HG03457 (cell line): ENCODE data around the gene EML1.

Experiments used
- ATAC-seq: cut with Tn5 transposase; IDR thresholded peaks from one replicate; pipeline ENCODE4 v1.9.1; 2021; ENCODE audit warnings: moderate number of reproducible peaks; ENCODE audit not compliant: unreplicated experiment

The EML1 gene

DNA sequence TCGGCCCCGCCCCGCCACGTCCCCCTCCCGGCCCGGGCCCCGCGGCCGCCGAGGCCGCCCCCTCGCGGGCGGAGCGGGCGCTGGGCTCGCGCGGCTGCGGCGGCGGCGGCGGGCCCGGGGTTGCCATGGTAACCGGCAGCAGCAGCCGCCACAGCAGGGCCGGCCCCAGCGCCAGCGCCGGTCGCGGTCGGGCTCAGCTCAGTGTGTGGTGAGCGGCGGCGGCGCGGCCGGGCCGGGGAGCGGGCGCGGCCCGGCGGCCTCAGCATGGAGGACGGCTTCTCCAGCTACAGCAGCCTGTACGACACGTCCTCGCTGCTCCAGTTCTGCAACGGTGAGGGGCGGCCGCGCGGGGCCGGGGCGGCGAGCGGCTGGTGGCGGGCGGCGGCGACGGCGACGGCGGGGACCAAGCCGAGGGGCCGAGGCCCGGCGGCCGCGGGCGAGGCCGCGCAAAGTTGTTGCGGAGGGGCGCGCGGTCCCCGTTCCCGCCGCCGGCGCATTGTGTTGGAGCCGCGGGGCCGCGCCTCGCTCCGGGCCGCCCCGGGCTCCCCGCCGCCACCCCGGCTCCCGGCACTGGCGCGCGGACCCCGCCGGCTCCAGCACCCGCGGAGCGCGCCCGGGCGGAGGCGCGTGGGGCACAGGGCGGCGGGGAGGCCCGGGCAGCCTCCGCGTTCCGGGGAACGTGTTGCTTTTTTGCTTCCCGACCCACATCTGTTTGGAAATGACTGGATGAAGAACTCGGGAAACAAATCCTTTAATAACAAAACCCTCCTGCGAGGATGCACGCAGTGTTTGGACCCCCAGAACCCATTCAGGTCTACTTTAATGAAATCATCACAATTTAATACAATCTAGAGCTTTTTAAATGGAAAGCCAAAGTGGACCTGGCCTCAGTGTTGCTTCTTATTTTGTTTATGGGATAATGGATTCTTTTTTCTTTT lies at the start of gene EML1:
Gene EML1, plus strand, starts transcription at position 201 of the 938 bp plus-strand sequence. Its CDS starts 64 bp downstream, at position 265.
- ATAC-seq, result peak; percentile 94

DNA sequence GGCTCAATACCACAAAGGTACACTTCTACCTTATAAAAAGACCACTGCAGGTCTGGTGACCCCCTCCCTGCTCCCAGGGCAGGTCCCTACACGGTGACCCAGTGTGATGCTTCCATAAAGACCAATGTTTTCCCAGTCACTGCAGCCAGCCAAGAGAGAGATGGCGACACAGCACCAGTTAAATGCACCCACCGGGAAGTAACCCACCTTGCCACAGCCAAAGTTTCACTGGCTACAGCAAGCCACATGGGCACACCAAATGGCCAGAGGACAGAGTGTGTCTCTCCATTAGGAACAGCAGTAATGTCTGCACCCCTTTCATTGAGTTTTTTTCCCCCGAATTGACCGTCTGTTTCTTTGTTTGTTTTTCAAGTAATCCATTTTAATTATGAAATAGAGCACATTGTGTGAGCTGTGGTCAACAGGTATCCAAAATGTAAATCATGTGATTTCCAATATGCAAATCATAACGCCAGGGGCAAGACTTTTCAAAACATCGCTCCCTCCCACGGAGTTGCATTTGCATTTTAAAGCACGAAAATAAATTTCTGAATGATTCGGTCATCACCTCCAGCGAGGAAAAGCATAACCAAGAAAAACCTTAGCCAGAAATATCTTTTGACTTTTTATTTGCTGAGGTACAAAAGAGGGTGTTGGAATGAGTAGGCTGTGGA lies 48.9 kb upstream of the EML1 start:
- no peak for ATAC-seq

DNA sequence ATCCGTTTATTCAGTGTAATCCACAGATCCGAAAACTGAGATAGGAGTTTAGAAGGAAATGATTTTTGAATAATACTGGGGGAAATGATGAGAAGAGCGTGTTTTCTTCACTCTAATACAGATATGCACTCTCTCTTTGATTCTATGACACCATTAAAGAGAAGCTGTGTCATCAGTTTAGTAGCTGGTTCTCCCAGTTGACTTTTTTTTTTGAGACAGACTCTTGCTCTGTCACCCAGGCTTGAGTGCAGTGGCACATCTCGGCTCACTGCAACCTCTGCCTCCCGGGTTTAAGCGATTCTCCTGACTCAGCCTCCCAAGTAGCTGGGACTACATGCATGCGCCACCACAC lies 48.4 kb upstream of the EML1 start:
- ATAC-seq, result no peak

GRCh38 chr14:99745307-99745951 lies 47.8 kb upstream of the EML1 start:
- no peak for ATAC-seq

- no peak for ATAC-seq
Observed at GRCh38 chr14:99747167-99747566, 46.0 kb upstream of the EML1 start.

DNA sequence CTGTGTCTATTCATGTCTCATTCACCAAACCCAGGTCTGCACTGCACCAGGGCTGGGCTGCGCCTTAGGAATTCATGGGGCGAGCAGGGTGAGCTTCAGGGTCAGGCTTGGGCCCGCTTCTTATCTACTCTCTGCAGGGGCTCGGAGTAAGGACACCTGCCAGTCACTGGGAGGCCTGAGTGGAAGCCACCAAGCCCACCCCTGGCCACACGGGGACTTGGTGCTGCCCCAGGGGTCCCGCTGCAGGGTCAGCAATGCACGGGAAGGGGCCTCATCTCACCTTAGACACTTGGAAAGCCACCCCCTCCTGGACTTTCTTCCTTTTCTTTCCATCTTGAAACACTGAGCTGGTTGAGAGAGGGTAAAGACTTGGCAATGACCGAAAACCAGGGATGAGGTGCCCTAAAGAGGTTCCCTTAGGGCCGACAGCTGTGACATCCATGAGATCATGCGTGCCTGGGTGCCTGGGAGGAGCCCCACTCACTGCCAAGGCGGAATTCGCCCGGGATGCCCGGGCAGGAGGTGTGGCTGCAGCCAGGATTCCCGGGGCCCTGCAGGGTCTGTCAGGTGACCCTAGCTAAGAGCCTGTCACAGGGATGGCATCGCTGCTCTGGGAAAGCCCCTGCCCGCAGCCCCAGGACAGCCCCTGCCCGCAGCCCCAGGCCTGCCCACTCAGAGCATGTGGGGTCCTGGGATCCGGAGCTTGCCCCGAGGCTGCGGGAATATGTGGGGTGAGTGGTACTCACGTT lies 45.5 kb upstream of the EML1 start:
- no peak for ATAC-seq

DNA sequence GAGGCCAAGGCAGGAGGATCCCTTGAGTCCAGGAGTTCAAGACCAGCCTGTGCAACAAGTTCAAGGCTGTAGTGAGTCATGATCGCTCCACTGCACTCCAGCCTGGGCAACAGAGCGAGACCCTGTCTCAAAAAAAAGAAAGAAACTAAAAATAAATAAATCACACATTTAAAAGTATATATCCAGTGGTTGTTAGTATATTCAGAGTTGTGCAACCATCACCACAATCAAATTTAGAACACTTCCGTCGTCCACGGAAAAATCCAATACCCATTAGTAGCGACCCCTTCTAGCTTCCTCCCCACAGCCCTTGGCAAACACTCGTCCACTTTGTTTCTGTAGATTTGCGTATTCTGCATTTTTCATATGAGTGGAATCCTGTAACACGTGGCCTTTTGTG lies 44.7 kb upstream of the EML1 start:
- no peak for ATAC-seq

DNA sequence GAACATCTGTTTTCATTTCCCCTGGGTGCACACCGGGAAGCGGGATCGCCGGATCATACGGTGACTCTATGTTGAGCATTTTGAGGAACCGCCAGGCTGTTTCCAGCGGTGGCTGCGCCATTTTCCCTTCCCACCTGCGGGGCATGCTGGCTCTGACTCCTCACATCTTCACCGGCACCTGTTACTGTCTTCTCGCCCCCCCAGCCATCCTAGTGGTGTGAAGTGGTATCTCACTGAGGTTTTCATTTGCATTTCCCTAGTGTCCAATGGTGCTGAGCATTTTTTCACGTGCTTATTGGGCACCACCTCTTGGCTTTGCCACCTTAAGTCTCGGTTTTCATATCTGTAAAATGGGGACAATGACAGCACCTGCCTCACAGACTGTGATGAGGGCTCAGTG lies 44.1 kb upstream of the EML1 start:
- ATAC-seq, result no peak

DNA sequence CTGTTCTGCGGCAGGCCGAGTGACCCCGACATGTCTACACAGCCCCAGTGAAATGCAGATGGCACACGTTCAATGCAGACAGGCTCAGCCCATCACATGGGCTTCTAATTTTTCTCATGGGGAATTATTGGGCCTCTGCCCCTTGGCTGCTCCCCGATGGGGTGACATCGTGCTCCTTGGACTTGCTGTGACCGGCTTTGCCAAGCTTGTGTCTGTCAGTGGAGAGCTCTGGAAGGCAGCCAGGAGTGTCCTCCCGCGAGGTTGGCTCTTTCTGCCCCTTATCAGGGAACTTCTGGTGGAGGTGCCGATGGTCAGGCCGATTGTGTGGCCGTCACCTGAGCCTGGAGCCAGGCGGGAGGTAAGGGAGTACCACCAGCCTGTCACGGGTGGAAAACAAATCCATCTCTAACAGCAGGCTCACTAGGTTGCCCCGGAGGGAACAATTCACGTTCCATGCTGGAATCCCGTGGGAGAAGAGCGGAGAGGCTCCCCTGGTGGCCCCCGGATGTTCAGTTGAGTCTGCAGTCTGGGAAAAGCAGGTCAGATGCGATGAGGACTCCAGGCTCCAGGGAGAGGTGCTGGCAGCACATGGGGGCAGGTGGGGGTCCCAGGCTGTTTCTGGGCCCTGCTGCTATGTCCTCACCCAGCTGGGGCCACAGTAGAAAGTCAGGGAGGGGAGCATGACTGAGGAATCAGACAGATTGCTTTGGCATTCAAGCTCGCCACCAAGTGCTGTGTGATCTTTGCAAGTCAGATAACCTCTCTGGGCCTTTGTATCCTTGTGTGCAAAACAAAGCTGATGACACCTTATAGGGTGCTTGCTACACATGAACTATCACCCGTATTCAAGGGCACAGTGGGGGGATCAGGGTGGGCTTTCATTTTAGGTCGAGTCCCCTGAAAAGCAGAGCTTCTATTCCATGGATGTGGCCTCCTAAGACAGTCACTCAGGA lies 43.2 kb upstream of the EML1 start:
- ATAC-seq, result no peak

DNA sequence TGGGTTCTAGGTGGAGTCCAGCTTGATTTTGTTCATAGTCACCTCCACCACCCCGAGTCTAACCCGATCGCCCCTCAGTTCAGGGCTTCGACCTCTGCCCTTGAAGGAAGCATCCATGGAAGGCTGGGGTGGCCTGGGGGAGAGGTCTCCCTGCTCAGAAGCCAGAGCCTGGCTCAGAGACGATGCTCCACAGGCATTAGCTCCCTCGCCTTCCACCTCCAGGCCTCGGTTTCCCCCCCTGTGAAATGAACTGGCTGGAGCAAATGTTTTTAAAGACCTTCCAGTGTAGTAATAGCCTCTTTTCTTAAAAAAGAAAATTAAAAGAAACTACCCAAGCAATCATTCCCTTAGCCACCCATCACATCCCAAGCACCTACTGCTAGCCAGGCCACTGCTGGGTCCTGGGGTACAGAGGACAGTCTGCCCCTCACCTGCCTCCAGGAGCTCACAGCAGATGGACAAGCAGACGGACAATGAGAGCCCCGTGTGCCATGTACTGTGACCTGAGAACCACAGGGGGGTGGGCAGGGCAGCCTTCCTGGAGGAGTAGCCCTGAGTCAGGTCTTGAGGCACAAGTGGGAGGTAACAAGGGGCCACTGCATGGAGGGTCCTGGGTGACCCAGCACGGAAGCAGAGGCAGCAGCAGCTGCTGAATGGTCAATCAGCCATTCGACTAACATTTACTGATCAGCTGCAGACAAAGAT lies 42.3 kb upstream of the EML1 start:
- no peak for ATAC-seq

GRCh38 chr14:99751539-99752485 lies 41.4 kb upstream of the EML1 start:
- no peak for ATAC-seq

GRCh38 chr14:99752486-99753121 lies 40.6 kb upstream of the EML1 start:
- no peak for ATAC-seq

DNA sequence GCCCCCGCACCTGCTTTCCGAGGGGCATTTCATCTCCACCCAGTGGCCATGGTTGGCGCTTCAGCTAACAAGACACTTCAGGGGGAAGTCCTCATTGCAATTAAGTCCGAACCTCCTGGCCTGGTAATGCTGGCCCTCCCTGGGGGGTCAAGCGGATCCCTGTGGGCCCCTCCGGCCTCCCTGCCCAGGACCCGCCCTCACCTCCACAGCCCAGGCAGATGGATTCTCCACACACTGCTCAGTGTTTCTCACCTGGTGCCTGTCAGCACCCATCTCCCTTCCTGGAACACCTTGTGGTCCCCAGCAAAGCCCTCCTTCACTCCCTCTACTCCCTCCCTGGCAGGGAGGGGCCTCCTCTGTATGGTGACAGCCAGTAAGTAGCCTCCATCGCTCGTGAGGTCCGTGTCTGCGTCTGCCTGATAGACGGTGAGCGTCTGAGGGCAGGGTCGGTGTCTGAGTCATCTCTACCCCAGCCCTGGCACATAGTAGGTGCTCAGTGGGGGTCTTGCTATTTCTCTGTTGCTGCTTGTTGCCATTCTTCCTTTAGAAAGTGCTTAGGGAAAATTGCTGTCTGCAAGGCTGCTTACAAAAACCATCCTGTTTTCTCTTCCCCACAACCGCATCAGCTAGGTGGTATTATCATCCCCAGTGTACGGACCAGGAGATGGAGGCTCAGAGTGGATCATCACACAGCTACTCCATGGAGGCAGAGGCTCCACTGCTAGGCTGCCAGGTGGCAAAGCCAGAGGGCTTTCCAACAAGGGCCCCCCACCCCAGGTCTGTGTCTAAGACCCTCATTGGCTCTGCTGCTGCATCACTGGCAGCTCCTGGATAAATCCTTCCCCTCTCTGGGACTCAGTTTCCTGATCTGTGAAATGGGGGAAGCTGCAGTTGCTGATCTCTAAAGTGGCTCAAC lies 39.7 kb upstream of the EML1 start:
- no peak for ATAC-seq

DNA sequence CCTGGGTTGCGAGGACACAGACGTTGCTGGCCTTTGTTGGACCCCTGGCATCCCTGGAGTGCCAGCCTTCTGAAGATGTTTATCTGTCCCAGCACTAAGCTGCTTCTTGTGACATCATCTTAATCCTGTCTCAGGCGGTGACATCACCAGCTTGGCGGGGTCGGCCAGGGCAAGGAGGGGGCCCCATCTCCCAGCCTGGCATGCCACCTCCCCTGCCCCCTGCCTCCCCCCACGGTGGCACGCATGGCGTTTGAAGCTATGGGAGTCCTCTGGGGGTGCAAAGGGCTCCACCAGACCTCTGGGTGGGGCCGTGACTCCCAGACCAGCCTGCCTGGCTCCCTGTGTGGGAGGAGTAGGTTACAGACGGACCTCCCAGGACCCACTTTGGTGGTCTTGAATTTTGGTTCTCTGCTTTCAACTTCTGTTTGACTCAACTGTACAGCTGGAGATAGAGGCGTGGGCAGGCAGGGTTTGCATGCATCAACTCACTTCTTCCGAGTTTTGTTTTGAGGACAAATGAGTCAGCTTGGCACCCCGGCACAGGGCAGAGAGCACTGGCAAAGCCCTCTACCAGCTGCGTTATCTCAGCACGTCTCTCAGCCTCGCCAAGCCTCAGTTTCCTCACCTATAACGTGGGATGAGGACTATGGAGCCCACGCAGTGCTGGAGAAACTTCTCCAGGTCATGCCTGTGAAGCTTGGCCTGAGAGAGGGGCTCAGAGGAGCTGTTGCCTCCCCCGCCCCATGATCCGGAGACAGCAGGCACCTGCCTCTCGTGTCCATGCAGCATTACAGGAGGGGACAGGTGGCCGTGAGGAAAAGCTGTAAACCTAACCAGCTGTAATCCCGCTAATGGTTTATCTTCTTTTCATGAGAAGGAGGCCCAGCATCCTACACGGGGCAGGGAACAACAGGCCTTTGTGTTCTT lies 38.8 kb upstream of the EML1 start:
- no peak for ATAC-seq

DNA sequence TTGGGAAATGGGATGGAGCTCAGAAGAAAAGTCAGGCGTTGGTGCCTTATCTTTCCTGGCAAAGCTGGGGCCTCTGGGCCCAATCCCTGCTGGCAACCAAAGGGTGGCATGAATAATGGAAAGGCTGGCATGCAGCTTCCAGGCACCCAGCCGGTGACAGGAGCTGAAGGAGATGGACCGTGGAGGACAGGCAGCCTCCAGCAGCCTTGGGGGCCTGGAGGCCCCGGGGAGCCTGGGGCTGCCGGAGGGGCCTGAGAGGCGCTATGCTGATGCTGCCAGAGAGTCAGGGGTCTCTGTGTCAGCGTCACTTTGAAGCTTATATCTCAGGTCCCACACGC lies 38.2 kb upstream of the EML1 start:
- no peak for ATAC-seq
